ENCODE data around the gene FAM171A1. TPM values are rescaled to one million over a fixed set of nuclear protein-coding genes. Genes with fewer than 3 reads are reported as not detected.
A peak's percentile ranks its signal among the peaks of the same experiment; 100 is the strongest.
"Not testable (repeated sequence)": the region's sequence is repeated elsewhere in the genome, so short reads cannot be mapped to it uniquely, and the experiment has no call there.

Gene FAM171A1
- total RNA-seq, 1 donor from 2014 or later: 73.6 TPM

GRCh38 chr10:15341502-15342128 lies 29.5 kb downstream of the FAM171A1 start:
- Mint-ChIP-seq H3K9me3 (no peaks in the 10 kb centered on the region), H3K27me3 (ENCODE audit: low read depth) (no peaks in the 10 kb centered on the region), H3K27ac (no peak overlapping the region), H3K4me3 (no peak overlapping the region), H3K4me1 (peaks cover 21% of the 10 kb centered on the region), H3K36me3 (no peaks in the 10 kb centered on the region)
- no peak for DNase-seq (ENCODE audit: low spot score in 2 of 2, unreplicated experiment in 2 of 2)
- no peak for TF ChIP-seq CTCF (IDR thresholded peaks at IDR 0.05; ENCODE audit: unreplicated experiment)

GRCh38 chr10:15339892-15340291 lies 31.2 kb downstream of the FAM171A1 start:
- Mint-ChIP-seq H3K27ac (no peak overlapping the region), H3K9me3 (no peaks in the 10 kb centered on the region), H3K4me1 (peaks cover 14% of the 10 kb centered on the region), H3K36me3 (no peaks in the 10 kb centered on the region), H3K4me3 (no peak overlapping the region), H3K27me3 (ENCODE audit: low read depth) (no peaks in the 10 kb centered on the region)
- no peak for TF ChIP-seq CTCF (IDR thresholded peaks at IDR 0.05; ENCODE audit: unreplicated experiment)
- no peak for DNase-seq (ENCODE audit: low spot score in 2 of 2, unreplicated experiment in 2 of 2)

GRCh38 chr10:15337441-15337923 lies 33.6 kb downstream of the FAM171A1 start:
- H3K4me1 Mint-ChIP-seq; H3K4me3 Mint-ChIP-seq; DNase-seq (ENCODE audit: low spot score in 2 of 2, unreplicated experiment in 2 of 2); H3K27me3 Mint-ChIP-seq (ENCODE audit: low read depth); H3K9me3 Mint-ChIP-seq; H3K27ac Mint-ChIP-seq; H3K36me3 Mint-ChIP-seq: not testable (repeated sequence)

GRCh38 chr10:15336211-15336610 lies 34.9 kb downstream of the FAM171A1 start:
- no peak for TF ChIP-seq CTCF (IDR thresholded peaks at IDR 0.05; ENCODE audit: unreplicated experiment)
- H3K36me3 Mint-ChIP-seq: no peaks in the 10 kb centered on the region
- DNase-seq (ENCODE audit: low spot score in 2 of 2, unreplicated experiment in 2 of 2): no peak
- peaks cover 8% of the 10 kb centered on the region for H3K4me1 Mint-ChIP-seq
- no peaks in the 10 kb centered on the region for H3K9me3 Mint-ChIP-seq
- no peak overlapping the region for H3K4me3 Mint-ChIP-seq
- H3K27me3 Mint-ChIP-seq (ENCODE audit: low read depth): no peaks in the 10 kb centered on the region
- no peak overlapping the region for H3K27ac Mint-ChIP-seq

- Mint-ChIP-seq H3K36me3 (no peaks in the 10 kb centered on the region), H3K4me1 (peaks cover 8% of the 10 kb centered on the region), H3K27me3 (ENCODE audit: low read depth) (no peaks in the 10 kb centered on the region), H3K27ac (peak overlapping the region; percentile 1), H3K4me3 (no peak overlapping the region), H3K9me3 (no peaks in the 10 kb centered on the region)
- no peak for DNase-seq (ENCODE audit: low spot score in 2 of 2, unreplicated experiment in 2 of 2)
- TF ChIP-seq CTCF (IDR thresholded peaks at IDR 0.05; ENCODE audit: unreplicated experiment): no peak
Measured at GRCh38 chr10:15335508-15335907, 35.6 kb downstream of the FAM171A1 start.

- no peak overlapping the region for H3K4me3 Mint-ChIP-seq
- H3K9me3 Mint-ChIP-seq: no peaks in the 10 kb centered on the region
- H3K27me3 Mint-ChIP-seq (ENCODE audit: low read depth): no peaks in the 10 kb centered on the region
- H3K27ac Mint-ChIP-seq: no peak overlapping the region
- no peak for TF ChIP-seq CTCF (IDR thresholded peaks at IDR 0.05; ENCODE audit: unreplicated experiment)
- H3K36me3 Mint-ChIP-seq: no peaks in the 10 kb centered on the region
- H3K4me1 Mint-ChIP-seq: peaks cover 8% of the 10 kb centered on the region
- DNase-seq (ENCODE audit: low spot score in 2 of 2, unreplicated experiment in 2 of 2): no peak
Measured at GRCh38 chr10:15334650-15335323, 36.3 kb downstream of the FAM171A1 start.

Data from mesothelial cell of epicardium (in vitro differentiated cells).